Measurements from ENCODE around the gene DIS3L2.

DIS3L2 gene

DNA sequence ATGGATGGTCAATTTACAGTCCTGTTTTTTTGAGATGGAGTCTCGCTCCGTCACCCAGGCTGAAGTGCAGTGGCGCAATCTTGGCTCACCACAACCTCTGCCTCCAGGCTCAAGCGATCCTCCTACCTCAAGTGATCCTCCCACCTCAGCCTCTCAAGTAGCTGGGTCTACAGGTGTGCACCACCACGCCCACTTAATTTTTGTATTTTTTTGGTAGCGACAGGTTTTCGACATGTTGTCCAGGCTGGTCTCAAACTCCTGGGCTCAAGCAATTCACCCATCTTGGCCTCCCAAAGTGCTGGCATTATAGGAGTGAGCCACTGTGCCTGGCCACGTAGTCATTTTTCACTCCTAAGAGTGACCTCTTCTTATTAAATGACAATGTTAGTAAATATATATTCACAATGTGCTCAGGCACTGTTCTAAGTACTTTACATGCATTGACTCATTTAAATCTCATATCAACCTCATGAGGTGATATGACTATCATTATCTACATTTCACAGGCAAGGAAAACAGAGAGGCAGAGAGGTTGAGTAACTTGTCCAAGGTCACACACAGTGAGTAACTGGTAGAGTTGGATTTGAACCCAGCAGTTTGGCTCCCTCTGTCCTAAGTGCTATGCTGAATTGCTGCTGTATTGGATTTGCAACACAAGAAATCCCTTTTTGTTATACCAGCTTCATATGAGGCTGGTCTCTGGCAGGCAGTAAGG, 5.6 kb upstream of the DIS3L2 start:
- DNase-seq = no peak

DNA sequence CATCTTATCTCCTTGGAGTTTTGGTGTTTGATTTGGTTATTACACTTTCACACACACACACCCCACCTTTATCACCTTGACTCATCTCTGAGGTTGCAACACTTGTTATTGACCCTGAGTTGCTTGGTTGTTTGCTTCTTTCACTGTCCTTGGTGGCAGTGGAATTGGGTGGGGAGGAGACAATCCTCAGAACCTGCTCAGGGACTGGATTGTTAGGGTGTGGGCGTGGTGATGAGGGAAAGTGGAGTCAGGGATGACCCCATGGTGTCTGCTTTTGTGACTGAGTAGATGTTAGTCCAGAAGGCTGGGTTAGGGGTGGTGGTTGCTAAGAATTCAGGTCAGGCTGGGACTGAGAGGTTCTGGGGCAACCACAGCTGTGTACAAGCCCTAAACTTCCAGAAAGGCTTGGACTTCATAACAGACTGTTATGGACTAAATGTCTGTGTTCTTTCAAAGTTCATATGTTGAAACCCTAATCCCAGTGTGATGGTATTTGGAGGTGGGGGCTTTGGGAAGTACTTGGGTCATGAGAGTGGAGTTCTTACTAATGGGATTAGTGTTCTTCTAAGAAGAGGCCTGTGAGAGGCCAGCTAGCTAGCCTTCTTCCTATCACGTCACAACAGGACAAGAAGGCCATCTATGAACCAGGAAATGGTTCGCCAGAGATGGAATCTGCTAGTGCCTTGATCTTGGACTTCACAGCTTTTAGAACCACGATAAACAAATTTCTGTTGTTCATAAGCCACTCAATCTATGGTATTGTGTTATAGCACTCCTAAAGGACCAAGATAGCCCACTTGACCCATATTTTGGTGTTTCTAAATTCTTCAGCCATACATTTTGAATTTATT, 3.4 kb upstream of the DIS3L2 start:
- DNase-seq = no peak

DNA sequence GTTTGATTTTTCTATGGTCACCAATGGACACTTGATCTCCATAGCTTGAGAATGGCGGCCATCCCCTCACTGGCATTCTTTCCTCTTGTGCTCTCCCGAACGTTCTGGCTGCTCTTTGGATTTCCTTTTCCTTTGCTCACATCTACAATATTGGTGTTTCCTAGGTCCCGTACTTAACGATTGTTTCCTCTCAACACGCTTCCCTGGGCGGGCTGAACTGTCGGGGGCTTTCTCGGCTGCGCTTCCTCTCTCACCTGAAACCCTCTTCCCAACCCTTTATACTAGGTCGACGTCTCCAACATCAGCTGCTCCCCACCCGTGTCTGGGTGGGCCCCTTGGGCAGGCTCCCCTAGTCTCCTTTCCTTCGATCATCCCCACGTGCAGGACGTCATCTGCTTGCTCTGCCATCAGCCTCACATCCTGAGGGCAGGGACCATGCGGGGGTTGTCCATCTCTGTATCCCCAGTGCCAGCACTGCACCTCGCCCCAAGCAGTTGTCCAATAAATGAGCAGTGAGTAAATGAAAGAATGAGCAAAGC, 634 bp upstream of the DIS3L2 start:
- no peak for DNase-seq

DNA sequence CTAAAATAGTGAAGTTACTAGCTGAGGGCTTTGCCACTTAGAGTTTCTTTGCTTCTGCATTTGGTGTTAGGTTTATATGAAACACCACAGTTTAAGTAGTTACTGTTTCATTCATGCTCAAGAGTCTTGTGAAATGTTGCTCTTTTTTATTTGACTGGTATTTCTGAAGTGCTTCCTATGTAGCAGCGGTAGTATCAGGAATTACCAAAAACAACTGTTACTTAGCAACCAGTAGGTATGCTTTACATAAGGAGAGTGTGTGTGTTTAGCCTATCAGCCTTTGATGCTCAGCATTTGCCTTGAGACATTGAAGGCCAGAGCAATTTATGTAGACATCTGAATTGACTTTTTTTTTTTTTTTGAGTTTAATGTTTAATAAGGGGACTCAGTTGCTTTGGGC, 3.6 kb downstream of the DIS3L2 start:
- no peak for DNase-seq

DNA sequence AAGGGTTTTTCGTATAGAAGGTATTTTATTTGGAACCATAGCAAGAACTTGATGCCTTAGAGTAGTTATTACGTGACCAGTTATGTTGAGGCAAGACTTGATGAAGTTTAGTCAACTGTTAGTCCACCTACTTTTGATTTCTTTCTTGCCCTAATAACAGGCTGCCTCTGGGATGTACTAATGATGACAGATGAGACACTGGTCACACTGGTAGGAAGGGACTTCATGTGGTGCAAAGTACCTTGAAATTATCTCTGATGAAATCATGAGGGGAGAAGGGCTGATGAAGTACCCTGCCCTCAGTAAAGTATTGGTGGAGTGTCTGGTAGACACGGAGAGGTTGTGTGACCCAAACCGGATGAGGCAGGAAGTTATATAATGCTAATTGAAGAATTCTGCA, 5.4 kb downstream of the DIS3L2 start:
- no peak for DNase-seq

DNA sequence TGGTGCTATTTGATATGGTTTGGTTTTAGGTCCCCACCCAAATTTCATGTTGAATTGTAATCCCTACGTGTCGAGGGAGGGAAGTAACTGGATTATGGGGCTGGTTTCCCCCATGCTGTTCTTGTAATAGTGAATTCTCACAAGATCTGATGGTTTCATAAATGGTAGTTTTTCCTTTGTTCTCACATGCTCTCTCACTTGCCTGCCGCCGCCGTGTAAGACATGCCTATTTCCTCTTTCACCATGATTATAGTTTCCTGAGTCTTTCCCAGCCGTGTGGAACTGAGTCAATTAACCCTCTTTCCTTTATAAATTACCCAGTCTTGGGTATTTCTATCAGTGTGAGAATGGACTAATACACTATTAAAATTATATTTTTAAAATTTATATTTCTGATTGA, 7.3 kb downstream of the DIS3L2 start:
- DNase-seq = no peak

DNA sequence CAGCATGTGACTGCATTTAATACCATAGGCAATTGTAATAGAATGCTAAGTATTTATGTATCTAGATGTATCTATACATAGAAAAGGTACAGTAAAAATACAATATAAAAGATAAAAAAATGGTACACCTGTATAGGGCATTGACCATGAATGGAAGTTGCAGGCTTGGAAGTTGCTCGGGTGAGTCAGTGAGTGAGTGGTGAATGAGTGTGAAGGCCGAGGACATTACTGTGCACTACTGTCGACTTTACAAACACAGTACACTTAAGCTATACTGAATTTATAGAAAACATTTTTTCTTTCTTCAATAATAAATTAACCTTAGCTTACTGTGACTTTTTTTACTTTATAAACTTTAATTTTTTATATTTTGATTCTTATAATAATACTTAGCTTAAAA, 8.9 kb downstream of the DIS3L2 start:
- DNase-seq = no peak

DNA sequence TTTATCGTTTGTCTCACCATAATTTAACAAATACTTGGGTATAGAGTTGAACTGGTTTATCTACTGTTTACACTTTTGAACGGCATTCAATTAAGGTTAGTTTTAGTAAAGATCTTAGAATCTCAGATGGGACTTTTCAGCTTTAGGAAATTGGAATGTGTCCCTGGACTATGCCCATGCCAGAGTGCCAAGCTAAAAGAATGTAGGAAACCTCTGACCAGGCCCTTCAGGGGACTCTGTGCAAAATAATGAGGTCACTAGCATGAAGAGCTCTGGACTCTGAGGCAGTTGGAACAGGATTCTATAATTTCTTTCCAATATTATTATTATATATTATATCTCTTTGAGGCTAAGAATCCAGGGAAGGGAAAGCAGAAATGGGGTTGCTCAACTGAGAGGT, 13.5 kb downstream of the DIS3L2 start:
- DNase-seq = no peak

DNA sequence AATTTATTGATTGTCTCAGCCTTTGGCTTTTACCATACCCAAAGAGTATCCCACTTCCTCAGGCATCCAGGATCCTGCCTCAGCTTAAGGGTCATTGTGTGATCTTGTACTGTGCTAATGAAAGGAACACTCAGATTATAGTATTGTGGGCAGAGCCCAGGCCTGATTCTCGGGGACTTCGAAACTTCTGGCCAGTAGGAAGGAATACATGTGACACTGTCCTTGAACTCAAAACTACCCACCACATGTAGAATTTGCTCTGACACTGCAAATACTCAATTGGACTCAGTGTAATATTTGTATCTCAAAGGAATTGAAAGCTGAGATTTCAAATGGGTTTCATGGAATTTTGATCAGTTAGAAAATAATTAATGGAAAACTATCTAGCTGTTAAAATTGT, 15.9 kb downstream of the DIS3L2 start:
- DNase-seq = no peak

DNA sequence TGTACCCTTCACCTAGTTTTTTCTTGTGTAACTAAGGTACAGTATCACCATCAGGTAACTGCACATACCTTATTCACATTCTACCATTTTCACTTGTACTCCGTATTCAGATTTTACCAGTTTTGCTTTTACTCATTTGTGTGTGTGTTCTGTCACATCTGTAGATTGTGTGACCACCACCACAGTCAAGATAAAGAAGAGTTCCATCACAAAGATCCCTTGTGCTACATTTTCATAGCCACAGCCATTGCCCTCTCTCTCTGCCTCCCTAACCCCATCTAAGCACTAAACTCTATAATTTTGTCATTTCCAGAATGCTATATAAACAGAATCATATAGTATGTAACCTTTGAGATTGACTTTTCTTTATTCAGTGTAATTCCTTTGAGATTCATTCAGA, 23.5 kb downstream of the DIS3L2 start:
- DNase-seq = no peak

DNA sequence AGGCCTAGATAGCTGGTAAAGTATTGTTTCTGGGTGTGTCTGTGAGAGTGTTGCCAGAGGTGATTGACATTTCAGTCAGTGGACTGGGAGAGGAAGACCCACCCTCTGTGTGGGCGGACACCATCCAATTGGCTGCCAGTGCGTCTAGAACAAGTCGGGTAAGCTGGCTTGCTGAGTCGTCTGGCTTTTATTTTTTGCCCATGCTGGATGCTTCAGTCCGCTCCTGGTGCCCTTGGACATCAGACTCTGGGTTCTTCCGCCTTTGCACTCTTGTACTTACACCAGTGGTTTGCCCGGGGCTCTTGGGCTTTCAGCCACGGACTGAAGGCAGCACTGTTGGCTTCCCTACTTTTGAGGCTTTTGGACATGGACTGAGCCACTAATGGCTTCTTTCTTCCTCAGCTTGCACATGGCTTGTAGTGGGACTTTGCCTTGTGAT, 24.3 kb downstream of the DIS3L2 start:
- no peak for DNase-seq

DNA sequence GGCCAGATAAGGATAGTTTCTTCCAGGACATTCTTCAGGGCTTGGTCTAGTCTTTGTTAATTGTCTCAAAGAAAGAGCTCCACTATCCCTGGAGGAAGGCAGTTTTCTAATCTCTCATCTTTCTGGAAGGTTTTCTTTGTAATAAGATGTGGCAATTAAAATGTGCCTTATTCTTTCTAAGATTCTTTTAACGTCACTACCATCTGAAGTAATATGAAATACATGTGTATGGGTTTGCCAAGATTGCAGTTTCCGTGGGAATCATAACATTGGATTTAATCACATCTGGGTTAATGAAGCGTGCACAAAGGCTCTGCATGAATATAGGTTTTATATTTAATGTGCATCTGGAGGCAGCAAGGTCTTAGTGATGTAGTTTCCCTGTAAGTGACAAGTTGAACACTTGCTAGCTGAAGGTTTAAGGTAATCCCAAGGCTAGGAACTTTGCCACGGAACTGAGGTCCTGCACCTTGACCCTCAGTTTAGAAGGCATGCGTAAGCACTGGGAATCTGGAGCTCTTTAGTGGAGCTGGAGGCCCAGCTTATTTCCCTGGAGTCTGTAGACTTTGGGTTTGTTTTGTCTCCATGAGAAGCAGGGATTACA, 25.7 kb downstream of the DIS3L2 start:
- DNase-seq = peak; percentile 1

DNA sequence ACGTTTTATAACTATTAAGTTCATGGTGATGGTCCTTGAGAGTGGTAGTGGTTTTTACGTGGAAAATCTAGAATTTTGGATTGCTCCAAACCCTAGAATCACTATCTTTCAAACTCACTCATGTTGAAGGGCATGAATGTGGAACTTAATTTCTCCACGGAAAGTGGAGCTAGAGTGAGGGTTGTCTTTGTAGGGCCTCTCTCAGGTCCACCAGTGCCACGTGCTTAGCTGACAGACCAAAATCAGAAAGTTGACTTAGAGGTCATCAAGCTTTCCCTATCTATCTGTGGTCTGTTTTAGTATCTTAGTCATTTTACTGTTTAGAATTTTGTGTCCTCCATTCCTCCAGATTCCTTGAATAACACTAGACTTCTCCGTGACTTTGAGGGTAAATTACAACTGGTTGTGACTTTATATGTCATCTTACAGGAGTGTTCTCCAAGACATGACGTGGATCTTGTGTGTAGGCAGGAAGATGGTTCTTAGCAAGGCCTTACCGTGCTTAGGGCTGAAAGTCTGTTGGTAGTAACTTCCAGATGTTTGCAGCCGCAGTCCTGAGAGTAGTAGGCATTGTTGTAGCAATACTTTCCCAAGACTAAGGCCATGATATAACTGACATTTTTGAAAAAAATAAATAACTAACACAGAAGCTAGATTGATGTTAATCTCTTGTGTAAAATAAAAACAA, 26.8 kb downstream of the DIS3L2 start:
- DNase-seq = no peak

DNA sequence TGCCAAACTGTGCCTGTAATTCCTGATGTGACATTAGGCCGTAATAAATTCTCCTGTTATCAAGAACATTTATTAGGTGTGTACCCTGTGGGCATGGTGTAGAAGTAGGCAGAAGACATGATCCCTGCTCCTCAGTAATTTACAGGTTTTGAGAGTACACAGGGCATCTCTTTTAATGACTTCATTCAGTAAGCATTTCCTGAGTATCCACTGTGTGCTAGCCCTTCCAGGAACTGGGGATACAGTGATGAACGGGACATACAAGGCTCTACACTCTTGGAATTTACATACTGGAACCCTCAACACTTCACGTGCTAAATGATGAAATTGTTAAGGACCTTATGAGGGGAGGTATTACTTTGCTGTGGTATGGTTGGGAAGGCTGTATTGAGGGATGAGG, 30.2 kb downstream of the DIS3L2 start:
- DNase-seq = no peak

DNA sequence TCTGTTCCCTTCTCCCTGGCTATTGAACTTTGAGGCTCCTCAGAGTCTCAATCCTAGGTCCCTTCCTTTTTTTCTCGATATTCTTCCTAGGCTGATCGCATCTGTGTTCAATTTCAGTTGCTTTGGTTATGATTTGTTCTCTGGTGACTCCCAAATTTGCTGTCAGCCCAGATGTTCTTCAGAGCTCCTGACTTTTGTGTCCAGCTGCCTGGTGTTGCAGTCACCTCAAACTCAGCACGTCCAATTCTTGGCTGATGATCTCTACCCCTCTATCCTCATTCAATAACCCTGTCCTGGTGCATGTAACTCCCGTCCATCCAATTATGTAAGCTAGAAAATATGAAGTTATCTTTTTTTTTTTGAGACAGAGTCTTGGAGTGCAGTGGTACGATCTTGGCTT, 31.4 kb downstream of the DIS3L2 start:
- no peak for DNase-seq

DNA sequence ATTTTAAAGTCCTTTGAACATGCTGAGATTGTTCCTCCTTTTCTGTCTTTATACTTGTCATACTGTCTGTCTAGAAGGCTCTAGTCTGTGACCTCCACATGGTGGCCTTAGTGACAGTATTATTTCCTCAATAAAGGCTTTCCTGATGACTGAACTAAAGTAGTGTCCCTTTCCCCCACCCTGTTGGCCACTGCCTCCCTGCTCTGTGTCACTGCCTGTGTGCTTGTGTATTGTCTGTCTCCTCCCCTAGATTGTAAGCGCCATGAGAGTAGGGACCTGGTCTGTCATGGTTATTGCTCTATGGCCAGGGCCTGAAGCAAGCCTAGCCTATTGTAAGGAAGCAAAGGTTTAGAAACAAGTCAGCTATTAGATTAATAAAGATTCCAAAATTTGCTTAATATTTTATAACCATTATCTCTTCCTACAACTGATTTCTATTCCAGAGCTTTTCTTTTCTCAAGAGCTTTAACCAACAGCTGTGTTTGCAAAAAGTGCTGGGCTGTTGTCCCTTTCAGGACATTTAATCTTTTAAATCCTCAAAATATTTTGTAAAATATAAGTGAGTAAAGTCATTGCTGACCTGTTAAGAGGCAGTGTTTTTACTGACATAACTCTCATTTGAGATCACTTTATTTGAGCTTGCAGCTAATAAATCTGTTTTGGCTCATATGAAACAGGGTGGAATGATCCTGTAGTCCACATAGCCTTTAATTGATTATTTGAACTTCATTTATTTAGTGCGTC, 35.5 kb downstream of the DIS3L2 start:
- no peak for DNase-seq

DNA sequence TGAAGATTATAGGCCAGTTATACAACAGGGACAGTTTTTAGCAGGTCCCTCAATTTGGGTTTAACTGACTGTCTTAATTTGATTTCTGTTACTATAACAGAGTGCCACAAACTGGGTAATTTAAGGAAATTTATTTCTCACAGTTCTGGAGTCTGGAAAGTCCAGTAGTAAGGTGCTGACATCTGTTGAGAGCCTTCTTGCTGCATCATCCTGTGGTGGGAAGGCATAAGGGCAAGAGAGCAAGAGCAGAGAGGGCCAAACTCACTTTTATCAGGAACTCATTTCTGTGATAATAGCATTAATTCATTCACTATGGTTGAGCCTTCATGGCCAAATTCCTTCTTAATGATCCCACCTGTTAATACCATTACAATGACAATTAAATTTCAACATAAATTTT, 36.5 kb downstream of the DIS3L2 start:
- no peak for DNase-seq

DNA sequence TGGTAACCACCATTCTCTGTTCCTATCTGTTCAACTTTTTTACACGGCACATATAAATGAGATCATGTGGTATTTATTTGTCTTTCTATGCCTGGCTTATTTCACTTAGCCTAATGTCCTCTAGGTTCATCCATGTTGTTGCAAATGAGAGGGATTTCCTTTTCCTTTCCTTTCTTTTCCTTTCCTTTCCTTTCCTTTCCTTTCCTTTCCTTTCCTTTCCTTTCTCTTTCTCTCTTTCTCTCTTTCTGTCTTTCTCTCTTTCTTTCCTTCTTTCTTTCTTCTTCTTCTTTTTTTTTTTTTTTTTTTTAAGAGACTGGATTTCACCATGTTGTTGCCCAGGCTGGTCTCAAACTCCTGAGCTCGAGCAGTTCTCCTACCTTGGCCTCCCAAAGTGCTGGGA, 38.9 kb downstream of the DIS3L2 start:
- DNase-seq = no peak

DNA sequence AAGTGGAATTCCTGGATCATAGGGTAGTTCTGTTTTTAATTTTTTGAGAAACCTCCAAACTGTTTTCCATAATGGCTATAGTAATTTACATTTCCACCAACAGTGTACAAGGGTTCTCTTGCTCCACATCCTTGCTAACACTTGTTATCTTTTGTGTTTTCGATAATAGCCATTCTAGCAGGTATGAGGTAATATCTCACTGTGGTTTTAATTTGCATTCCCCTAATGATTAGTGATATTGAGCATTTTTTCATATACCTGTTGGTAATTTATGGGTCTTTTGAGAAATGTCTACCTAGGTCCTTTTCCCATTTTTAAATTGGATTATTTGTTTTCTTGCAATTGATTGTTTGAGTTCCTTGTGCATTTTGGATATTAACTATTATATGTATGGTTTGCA, 39.6 kb downstream of the DIS3L2 start:
- no peak for DNase-seq

DNA sequence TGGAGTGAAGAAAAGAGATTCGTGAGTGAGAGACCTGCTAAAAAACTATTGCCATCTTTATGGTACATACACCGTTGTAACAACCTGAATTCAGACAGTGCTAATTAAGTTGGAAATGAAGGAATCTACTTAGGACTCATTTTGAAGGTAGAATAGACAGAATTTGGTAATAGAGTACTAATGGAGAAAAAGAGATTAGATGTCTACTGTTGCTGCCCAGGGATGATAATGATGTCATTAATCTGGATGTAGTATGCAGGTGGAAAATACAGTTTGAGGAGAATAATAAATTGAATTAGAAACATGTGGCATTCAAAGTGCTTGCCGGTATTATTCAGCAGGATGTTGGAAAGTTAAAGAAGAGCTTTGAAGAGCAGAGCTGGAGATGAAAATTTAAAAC, 44.7 kb downstream of the DIS3L2 start:
- DNase-seq = no peak

DNA sequence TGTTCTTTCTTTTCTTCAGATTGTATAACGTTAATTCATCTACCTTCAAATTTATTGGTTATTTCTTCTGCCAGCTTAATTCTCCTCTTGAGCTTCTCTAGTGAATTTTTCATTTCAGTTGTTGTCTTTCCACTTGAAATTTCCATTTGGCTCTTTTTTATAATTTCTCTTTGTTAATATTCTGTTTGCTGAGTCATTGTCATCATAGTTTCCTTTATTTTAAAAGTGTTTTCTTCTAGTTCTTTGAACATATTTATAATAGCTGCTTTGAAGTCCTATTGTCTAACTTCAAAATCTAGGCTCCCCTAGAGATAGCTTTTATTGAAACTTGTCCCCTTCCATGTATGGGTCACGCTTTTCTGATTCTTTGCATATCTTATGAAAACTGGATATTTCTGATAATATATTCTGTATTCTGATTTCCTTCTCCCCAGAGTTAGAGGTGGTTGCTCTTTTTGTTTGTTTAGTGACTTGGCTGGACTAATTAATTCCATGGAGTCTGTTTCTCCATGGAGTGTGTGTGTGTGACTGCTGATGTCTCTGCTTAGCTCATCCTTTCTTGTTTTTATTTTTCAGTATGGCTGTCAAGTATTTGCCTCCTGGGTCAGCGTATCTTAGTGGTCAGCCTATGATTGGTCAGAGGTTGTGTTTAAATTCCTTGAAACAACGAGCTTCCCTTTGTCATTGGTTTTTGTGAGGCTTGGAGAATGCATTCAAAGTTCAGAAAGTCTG, 47.6 kb downstream of the DIS3L2 start:
- DNase-seq = no peak
